Amniotic epithelial cell (primary cell): ENCODE data around the gene DENND1C.

Experiments
- DNase-seq: peaks from one replicate; pipeline ENCODE4 v3.0.0-alpha.2; 2010; ENCODE audit warnings: low read depth

Gene DENND1C

GRCh38 chr19:6424195-6424938 lies 57.2 kb downstream of the DENND1C start, which contains the start of gene KHSRP:
TSS of gene KHSRP (minus strand) at chr19:6424811. CDS start at chr19:6424701, 110 bp downstream.
- no peak for DNase-seq

DNA sequence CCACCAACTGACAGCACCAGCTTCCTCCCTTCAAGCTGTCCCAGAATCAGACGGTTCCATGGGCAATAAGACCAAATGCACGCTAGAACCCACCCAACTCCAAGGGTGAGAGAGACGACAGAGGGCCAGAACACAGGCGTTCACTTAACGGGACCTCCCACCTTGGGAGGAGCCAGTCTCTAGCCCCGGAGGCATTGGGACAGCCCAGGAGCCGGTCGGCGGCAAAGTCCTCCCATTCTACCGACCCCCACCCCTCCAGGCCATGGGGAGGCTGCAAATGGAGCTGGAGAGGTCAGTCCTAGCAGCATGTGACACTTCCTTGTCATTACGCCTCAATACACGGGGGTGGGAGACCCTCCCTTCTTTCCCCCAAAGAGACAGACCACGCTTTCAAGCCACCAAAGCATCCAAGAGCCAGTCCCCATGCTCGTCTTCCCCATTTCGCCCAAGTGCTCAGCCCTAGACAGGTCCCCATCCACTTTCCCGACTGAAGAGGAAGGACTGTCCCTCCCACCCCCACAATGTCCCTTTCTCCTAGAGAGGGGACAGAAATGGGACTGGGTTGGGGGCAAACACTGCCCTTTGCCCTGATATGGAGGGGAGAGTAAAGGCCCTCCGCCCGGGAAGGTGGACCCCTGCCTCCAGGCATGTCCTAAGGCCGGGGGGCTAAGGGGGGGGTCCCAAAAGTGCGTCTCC lies 57.9 kb downstream of the DENND1C start:
- DNase-seq: peak; percentile 37

DNA sequence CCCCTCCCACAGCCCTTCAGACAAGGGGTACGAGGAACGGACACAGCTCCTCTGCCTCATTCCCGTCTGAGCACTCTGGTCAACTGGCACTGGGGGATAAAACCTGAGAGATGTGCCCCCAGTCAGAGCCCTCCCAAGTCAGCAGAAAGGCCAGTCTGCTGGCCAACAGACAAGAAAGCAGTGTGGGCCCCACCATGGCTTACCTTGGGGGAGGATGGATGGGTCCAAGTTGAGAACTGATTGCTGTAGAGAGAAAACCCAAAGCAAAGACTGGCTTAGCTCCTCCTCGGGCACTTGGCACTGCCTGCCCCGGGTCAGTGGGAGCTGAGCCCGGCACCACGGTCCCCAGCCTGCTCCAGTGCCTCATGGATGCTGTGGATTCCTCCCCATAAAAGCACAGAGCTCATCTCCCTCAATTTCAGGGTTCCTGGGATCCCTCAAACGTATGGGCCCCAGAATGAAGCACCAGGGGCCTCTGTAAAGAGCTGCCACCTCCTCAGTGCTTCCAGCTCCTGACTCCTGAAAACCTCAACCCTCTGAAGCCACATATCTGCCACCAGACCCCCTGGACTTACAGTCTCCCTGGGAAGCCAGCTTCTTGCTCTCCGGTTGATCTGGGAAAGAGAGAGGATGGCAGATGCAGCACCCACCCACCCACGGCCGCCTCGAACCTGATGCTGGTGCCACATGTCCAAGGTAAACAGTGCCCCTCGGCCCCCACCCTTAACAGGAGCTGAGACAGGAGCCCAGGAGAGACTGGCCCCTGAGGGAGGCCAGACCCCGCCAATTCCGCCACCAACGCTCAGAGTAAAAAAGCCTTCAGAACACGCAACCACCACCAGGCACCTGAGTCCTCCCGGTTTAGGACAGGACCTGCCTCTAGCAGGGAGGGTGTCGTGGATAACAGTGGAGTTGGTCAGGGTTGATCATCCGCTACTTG lies 60.2 kb downstream of the DENND1C start:
- no peak for DNase-seq

DNA sequence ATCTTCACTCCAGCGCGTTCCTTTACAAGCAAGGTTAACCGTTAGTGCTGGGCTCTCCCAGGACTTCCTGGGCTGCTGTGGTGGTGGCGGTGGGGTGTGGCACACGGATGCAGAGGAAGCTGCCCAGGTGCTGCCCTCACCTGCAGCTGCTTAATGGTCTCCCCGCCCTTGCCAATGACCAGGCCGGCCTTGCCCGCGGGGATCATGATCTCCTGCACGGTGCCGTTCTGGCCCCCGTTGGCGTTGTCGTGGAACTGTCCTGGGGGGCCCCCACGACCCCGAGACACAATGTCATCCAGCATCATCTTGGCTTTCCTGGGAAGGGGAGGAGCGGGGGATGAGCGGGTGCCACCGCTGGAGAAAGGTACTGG lies 63.0 kb downstream of the DENND1C start:
- no peak for DNase-seq

GRCh38 chr19:6417713-6418561 lies 63.6 kb downstream of the DENND1C start:
- peak; percentile 43 for DNase-seq
